H1 (cell line): Measurements from ENCODE around the gene CACNA1D. TPM values are rescaled to one million over a fixed set of nuclear protein-coding genes. Genes with fewer than 3 reads are reported as not detected.

Experiments
- CTCF ChIA-PET: fragments of 300-600 bp; sonication (Branson Sonifier 250); formaldehyde crosslinking; loops from one replicate; lab custom pipeline; 2021; ENCODE audit not compliant: partially characterized antibody; lab: Charles Lee
- POLR2A ChIA-PET: fragments of 300-600 bp; sonication (Branson Sonifier 250); formaldehyde crosslinking; loops from one replicate; lab custom pipeline; 2021; ENCODE audit warnings: inconsistent platforms; ENCODE audit not compliant: partially characterized antibody; lab: Charles Lee
- DNase-seq, 2 experiments: peaks; one replicate each; pipeline versions ENCODE4 v3.0.0 to v3.0.0-alpha.2; 2010 to 2022; ENCODE audit warnings: low spot score in 2 of 2, low read depth in 1 of 2, mixed read lengths in 1 of 2
- FAIRE-seq: peaks from 2 replicates; lab custom pipeline; 2011; peaks lifted over from hg19 to GRCh38; lab: Jason Lieb, UNC
- H2AFZ ChIP-seq: 2 replicates; pipeline ENCODE4 v1.8.1; 2012; ENCODE audit warnings: low read length, inconsistent platforms
- H2AK5ac ChIP-seq: 2 replicates; pipeline ENCODE4 v1.6.1; 2013; ENCODE audit warnings: low read depth, low read length
- H2BK120ac ChIP-seq: replicated peaks from 2 replicates; pipeline ENCODE3; 2013; ENCODE audit warnings: low read depth, low read length, inconsistent platforms
- H2BK12ac ChIP-seq: 2 replicates; pipeline ENCODE4 v1.6.1; 2013; ENCODE audit warnings: low read depth, low read length
- H2BK15ac ChIP-seq: 2 replicates; pipeline ENCODE4 v1.6.1; 2013; ENCODE audit warnings: low read length
- H2BK20ac ChIP-seq: 2 replicates; pipeline ENCODE4 v1.6.1; 2013; ENCODE audit warnings: low read length
- H2BK5ac ChIP-seq: 2 replicates; pipeline ENCODE4 v1.6.1; 2013; ENCODE audit warnings: low read depth, low read length
- H3K14ac ChIP-seq: 2 replicates; pipeline ENCODE4 v1.6.1; 2013; ENCODE audit warnings: inconsistent platforms; ENCODE audit not compliant: insufficient read length
- H3K18ac ChIP-seq: 2 replicates; pipeline ENCODE4 v1.6.1; 2013; ENCODE audit warnings: low read length; ENCODE audit errors: extremely low read depth
- H3K23ac ChIP-seq: 2 replicates; pipeline ENCODE4 v1.6.1; 2013; ENCODE audit warnings: inconsistent platforms; ENCODE audit not compliant: insufficient read length
- H3K23me2 ChIP-seq: 2 replicates; pipeline ENCODE4 v1.6.1; 2013; ENCODE audit warnings: low read depth, low read length
- H3K27ac ChIP-seq: 2 replicates; pipeline ENCODE4 v1.6.1; 2011; ENCODE audit warnings: low read depth, low read length, inconsistent platforms
- H3K27me3 ChIP-seq, 4 experiments: replicated peaks in 1 of 4; 1 replicate in 1 of 4; 2 replicates in 3 of 4; pipeline versions ENCODE4 v1.6.1 to v1.8.1; 2011 to 2013; ENCODE audit warnings: low read length in 3 of 4, mild to moderate bottlenecking in 3 of 4, inconsistent platforms in 2 of 4, mixed read lengths in 2 of 4, moderate library complexity in 1 of 4; ENCODE audit not compliant: control insufficient read depth in 3 of 4, insufficient read depth in 3 of 4; ENCODE audit errors: extremely low read depth in 1 of 4
- H3K36me3 ChIP-seq, 4 experiments: 2 replicates each; pipeline versions ENCODE4 v1.6.1 to v1.8.1; 2011 to 2013; ENCODE audit warnings: mild to moderate bottlenecking in 4 of 4, low read length in 3 of 4, moderate library complexity in 2 of 4, control low read depth in 1 of 4, inconsistent platforms in 1 of 4; ENCODE audit not compliant: insufficient read depth in 4 of 4, control insufficient read depth in 2 of 4
- H3K4ac ChIP-seq: replicated peaks from 2 replicates; pipeline ENCODE3; 2013; ENCODE audit warnings: low read length, low read depth, mixed read lengths, inconsistent platforms; ENCODE audit not compliant: insufficient read length
- H3K4me1 ChIP-seq, 4 experiments: replicated peaks in 1 of 4; 1 replicate in 1 of 4; 2 replicates in 3 of 4; pipeline versions ENCODE4 v1.6.1 to v1.8.1; 2011 to 2013; ENCODE audit warnings: low read length in 3 of 4, inconsistent platforms in 2 of 4, mixed read lengths in 1 of 4; ENCODE audit not compliant: insufficient read depth in 4 of 4, control insufficient read depth in 3 of 4
- H3K4me2 ChIP-seq, 2 experiments: 2 replicates each; pipeline versions ENCODE4 v1.6.1 to v1.8.1; 2011 to 2013; ENCODE audit warnings: low read depth in 2 of 2, low read length in 2 of 2, control low read depth in 1 of 2, inconsistent platforms in 1 of 2, mild to moderate bottlenecking in 1 of 2; ENCODE audit not compliant: insufficient read depth in 1 of 2
- H3K4me3 ChIP-seq, 4 experiments: fragments of 200-600, 300-600 bp in 1 of 4; sonication (generic), shearing (Covaris generic), sonication (Bioruptor Twin) in 1 of 4; 2 replicates each; pipeline versions ENCODE4 v1.5.1 to v1.8.1; 2011 to 2016; ENCODE audit warnings: low read length in 4 of 4, low read depth in 3 of 4, control low read depth in 2 of 4, inconsistent platforms in 2 of 4, mild to moderate bottlenecking in 2 of 4, mixed read lengths in 1 of 4, moderate library complexity in 1 of 4; ENCODE audit not compliant: insufficient read depth in 2 of 4; ENCODE audit errors: extremely low read depth in 1 of 4
- H3K56ac ChIP-seq: replicated peaks from 2 replicates; pipeline ENCODE3; 2013; ENCODE audit warnings: low read depth, mild to moderate bottlenecking, mixed read lengths, low read length, inconsistent platforms; ENCODE audit not compliant: insufficient read length
- H3K79me1 ChIP-seq: 2 replicates; pipeline ENCODE4 v1.6.1; 2013; ENCODE audit warnings: low read depth, low read length, control low read depth
- H3K79me2 ChIP-seq, 2 experiments: 2 replicates each; pipeline versions ENCODE4 v1.6.1 to v1.8.1; 2012 to 2013; ENCODE audit warnings: low read length in 2 of 2, mild to moderate bottlenecking in 2 of 2, inconsistent platforms in 1 of 2; ENCODE audit not compliant: insufficient read depth in 2 of 2, control insufficient read depth in 1 of 2
- H3K9ac ChIP-seq, 4 experiments: replicated peaks in 1 of 4; 1 replicate in 1 of 4; 2 replicates in 3 of 4; pipeline versions ENCODE4 v1.6.1 to v1.8.1; 2011 to 2013; ENCODE audit warnings: low read depth in 3 of 4, low read length in 3 of 4, control low read depth in 2 of 4, mild to moderate bottlenecking in 2 of 4, moderate library complexity in 2 of 4, inconsistent platforms in 1 of 4; ENCODE audit errors: extremely low read depth in 1 of 4
- H3K9me3 ChIP-seq, 2 experiments: 2 replicates each; pipeline versions ENCODE4 v1.6.1 to v1.8.1; 2012 to 2013; ENCODE audit warnings: mild to moderate bottlenecking in 2 of 2, moderate library complexity in 2 of 2, control low read depth in 1 of 2, inconsistent platforms in 1 of 2, low read depth in 1 of 2, low read length in 1 of 2, mixed read lengths in 1 of 2; ENCODE audit not compliant: insufficient read depth in 2 of 2
- H4K20me1 ChIP-seq, 2 experiments: replicated peaks in 1 of 2; 2 replicates each; pipeline versions ENCODE3 to v1.8.1; 2011 to 2013; ENCODE audit warnings: inconsistent platforms in 2 of 2, low read length in 2 of 2, mild to moderate bottlenecking in 1 of 2; ENCODE audit not compliant: insufficient read depth in 2 of 2, control insufficient read depth in 1 of 2
- H4K5ac ChIP-seq: 2 replicates; pipeline ENCODE4 v1.6.1; 2013; ENCODE audit warnings: low read length, low read depth, mixed read lengths, inconsistent platforms; ENCODE audit not compliant: insufficient read length
- H4K8ac ChIP-seq: 2 replicates; pipeline ENCODE4 v1.8.0; 2013; ENCODE audit warnings: mild to moderate bottlenecking, moderate library complexity, low read length, inconsistent platforms; ENCODE audit not compliant: insufficient read depth; ENCODE audit errors: extremely low read depth
- H4K91ac ChIP-seq: replicated peaks from 2 replicates; pipeline ENCODE3; 2013; ENCODE audit warnings: low read length, mixed read lengths, inconsistent platforms; ENCODE audit not compliant: insufficient read length
- BCL11A ChIP-seq, 2 experiments: IDR thresholded peaks; one replicate each; pipeline ENCODE4 v1.6.1; 2011; ENCODE audit warnings: low read depth in 2 of 2, low read length in 2 of 2, mild to moderate bottlenecking in 2 of 2
- CHD1 ChIP-seq: IDR thresholded peaks from 2 replicates; pipeline ENCODE4 v1.6.1; 2012; ENCODE audit warnings: low read depth, low read length, improper control_type of control experiment
- CTBP2 ChIP-seq: IDR thresholded peaks from 2 replicates; pipeline ENCODE4 v1.7.0; 2011; ENCODE audit warnings: borderline replicate concordance, mild to moderate bottlenecking, moderate library complexity, mixed read lengths, low read length; ENCODE audit not compliant: insufficient read depth, insufficient read length
- MAFK ChIP-seq: IDR thresholded peaks from 2 replicates; pipeline ENCODE4 v1.6.1; 2012; ENCODE audit warnings: low read depth, mild to moderate bottlenecking, improper control_type of control experiment, low read length
- NRF1 ChIP-seq: IDR thresholded peaks from 2 replicates; pipeline ENCODE4 v1.6.1; 2011; ENCODE audit warnings: mild to moderate bottlenecking, low read depth, low read length, improper control_type of control experiment
- RBBP5 ChIP-seq: IDR thresholded peaks from 2 replicates; pipeline ENCODE4 v1.7.1; 2012; ENCODE audit warnings: low read depth, mild to moderate bottlenecking, inconsistent platforms, low read length, moderate library complexity, borderline replicate concordance
- RFX5 ChIP-seq: IDR thresholded peaks from 2 replicates; pipeline ENCODE4 v1.6.1; 2011; ENCODE audit warnings: low read depth, low read length, improper control_type of control experiment, borderline replicate concordance
- RNF2 ChIP-seq: fragments of 200-900, 300-1000 bp; sonication (generic); IDR thresholded peaks from 2 replicates; pipeline ENCODE4 v1.7.1; 2016; ENCODE audit warnings: borderline replicate concordance, low read depth, mild to moderate bottlenecking, antibody characterized with exemption, low read length; ENCODE audit not compliant: poor library complexity, severe bottlenecking; ENCODE audit errors: missing control alignments
- SIN3A ChIP-seq, 2 experiments: IDR thresholded peaks in 1 of 2; conservative IDR thresholded peaks in 1 of 2; 2 replicates each; pipeline ENCODE4 v1.6.1; 2011 to 2012; ENCODE audit warnings: low read length in 2 of 2, improper control_type of control experiment in 1 of 2, low read depth in 1 of 2, mild to moderate bottlenecking in 1 of 2
- SP1 ChIP-seq: IDR thresholded peaks from 2 replicates; pipeline ENCODE4 v1.6.1; 2011; ENCODE audit warnings: low read depth, low read length
- SP4 ChIP-seq: IDR thresholded peaks from 2 replicates; pipeline ENCODE4 v1.6.1; 2012; ENCODE audit warnings: low read length, inconsistent platforms
- SRF ChIP-seq: IDR thresholded peaks from 2 replicates; pipeline ENCODE4 v1.6.1; 2011; ENCODE audit warnings: mild to moderate bottlenecking, low read depth, low read length, moderate library complexity
- WGBS, 2 experiments: shearing (Covaris generic) in 1 of 2; methylation state at CpG; one replicate each; pipeline versions ENCODE4 v1.1.6 to v1.1.7; 2013 to 2015; ENCODE audit warnings: low lambda C conversion rate in 2 of 2, mixed read lengths in 2 of 2, inconsistent platforms in 1 of 2, low coverage in 1 of 2, missing lambda C conversion rate in 1 of 2; ENCODE audit not compliant: insufficient replicate concordance in 2 of 2, insufficient coverage in 1 of 2, insufficient read length in 1 of 2; ENCODE audit errors: extremely low coverage in 1 of 2, missing lambda C conversion rate in 1 of 2; 5-methylcytosine and 5-hydroxymethylcytosine counted together
- polyA plus RNA-seq, 7 experiments: library from polyadenylated mRNA; depleted of rRNA in 3 of 7; stranded (reverse) in 5 of 7; unstranded in 2 of 7; fragments of >200 nt in 5 of 7; fragments of 200-250 nt in 2 of 7; gene quantifications; 1 replicate in 5 of 7; 2 replicates in 1 of 7; 4 replicates in 1 of 7; pipeline versions ENCODE4 v1.2.1 to v1.2.3, GENCODE V29; 2011 to 2013; ENCODE audit warnings: missing spikeins in 2 of 7, mixed read lengths in 2 of 7
- total RNA-seq: library from RNA; stranded (reverse); fragmentation: NEBNext Ultra II Directional; extraction: Animal tissue kit (Norgen Biotek cat#: 25700); gene quantifications from 2 replicates; pipeline ENCODE4 v1.2.1, GENCODE V29; 2021

The CACNA1D gene
- total and polyA plus RNA-seq, 2 of the 8 experiments (the other 6 are each of a cell fraction or from before 2014, with no cell fraction given) = 2.0 to 2.9 TPM

DNA sequence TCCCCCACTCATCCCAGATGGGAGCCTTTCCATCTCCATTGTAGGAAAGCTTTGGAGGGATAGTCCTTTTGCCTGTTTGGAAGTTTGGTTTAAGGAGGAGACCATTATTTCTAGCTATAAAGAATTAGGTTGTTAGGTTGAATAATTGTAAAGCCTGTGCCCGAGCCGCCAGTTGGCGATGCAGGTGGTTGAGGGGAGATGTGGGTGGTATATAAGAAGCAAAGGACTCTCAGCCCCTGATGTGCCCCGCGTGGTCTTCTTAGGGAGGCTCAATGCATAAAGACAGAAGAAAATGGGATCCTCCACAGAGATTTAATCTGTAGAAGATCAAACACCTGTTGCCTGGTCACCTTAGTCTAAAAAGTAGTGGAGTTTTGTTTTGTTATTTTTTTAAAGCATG lies 296.1 kb downstream of the CACNA1D start:
- CTCF ChIA-PET = interaction anchor here (0.8 kb wide), 1 partner anchor 13 kb away, joined by 3 read pairs; no protein-coding TSS in a partner anchor

More for the DNA sequence above, 296.1 kb downstream of the CACNA1D start:
- 94% methylated on average over 5 of the region's 5 CpGs; no CpG with 5 or more reads in 1 of the 2 experiments for WGBS, 2 experiments
- Histone ChIP-seq H3K14ac (no peak overlapping the region), H4K91ac (no peak overlapping the region)
- TF ChIP-seq BCL11A (IDR thresholded peaks at IDR 0.05; ENCODE audit: low read depth in 2 of 2, low read length in 2 of 2) (no peak), NRF1 (no peak), CHD1 (no peak), MAFK (no peak), CTBP2 (no peak), SP4 (no peak), SRF (no peak), RNF2 (no peak), SP1 (no peak), SIN3A (conservative IDR thresholded peaks at IDR 0.05 in 1 of 2, IDR thresholded peaks at IDR 0.05 in 1 of 2; ENCODE audit: low read depth in 1 of 2, low read length in 2 of 2) (no peak), RFX5 (no peak), RBBP5 (no peak)
- TF ChIP-seq, all 59 proteins: peak for 0
- no peak overlapping the region for H3K23ac ChIP-seq
- H3K27me3 ChIP-seq = no peaks in the 10 kb centered on the region
- H4K8ac ChIP-seq = no peak overlapping the region
- H2AFZ ChIP-seq = no peak overlapping the region
- no peaks in the 10 kb centered on the region for H4K20me1 ChIP-seq
- POLR2A ChIA-PET = interaction anchor here (1.0 kb wide), 1 partner anchor 7 kb away, joined by 3 read pairs; no protein-coding TSS in a partner anchor
- H3K79me2 ChIP-seq = no peaks in the 10 kb centered on the region
- no peak overlapping the region for H2BK12ac ChIP-seq
- H3K18ac ChIP-seq = no peak overlapping the region
- H3K4me3 ChIP-seq = no peak overlapping the region
- no peak overlapping the region for H4K5ac ChIP-seq
- H2BK120ac ChIP-seq = no peak overlapping the region
- no peak overlapping the region for H3K56ac ChIP-seq
- H3K27ac ChIP-seq = no peak overlapping the region
- H2BK5ac ChIP-seq = no peak overlapping the region
- H3K4me1 ChIP-seq = peaks cover 0 to 8% (median 5%) of the 10 kb centered on the region in 4 experiments; a peak in 4 of 7 replicates
- no peak overlapping the region for H2BK15ac ChIP-seq
- H3K9me3 ChIP-seq = no peaks in the 10 kb centered on the region
- H3K79me1 ChIP-seq = no peaks in the 10 kb centered on the region
- no peaks in the 10 kb centered on the region; the same call in 1 of the 2 replicates for H3K23me2 ChIP-seq
- FAIRE-seq = no peak
- H2BK20ac ChIP-seq = no peak overlapping the region
- no peak overlapping the region for H3K4ac ChIP-seq
- H3K9ac ChIP-seq = no peak overlapping the region
- no peak overlapping the region for H3K4me2 ChIP-seq
- no peak for DNase-seq
- H3K36me3 ChIP-seq = no peaks in the 10 kb centered on the region
- H2AK5ac ChIP-seq = no peak overlapping the region
